Measurements from ENCODE around the gene HDAC9.

Gene HDAC9

GRCh38 chr7:18607025-18607424, 111.5 kb downstream of the HDAC9 start:
- no peak for DNase-seq

GRCh38 chr7:18610331-18610948, 114.9 kb downstream of the HDAC9 start:
- no peak for DNase-seq

GRCh38 chr7:18614841-18615240, 119.3 kb downstream of the HDAC9 start:
- DNase-seq, result no peak

- no peak for DNase-seq
These were observed 123.8 kb downstream of the HDAC9 start for GRCh38 chr7:18619311-18619710.

- no peak for DNase-seq
These were observed 127.8 kb downstream of the HDAC9 start for GRCh38 chr7:18623389-18623788.

DNA sequence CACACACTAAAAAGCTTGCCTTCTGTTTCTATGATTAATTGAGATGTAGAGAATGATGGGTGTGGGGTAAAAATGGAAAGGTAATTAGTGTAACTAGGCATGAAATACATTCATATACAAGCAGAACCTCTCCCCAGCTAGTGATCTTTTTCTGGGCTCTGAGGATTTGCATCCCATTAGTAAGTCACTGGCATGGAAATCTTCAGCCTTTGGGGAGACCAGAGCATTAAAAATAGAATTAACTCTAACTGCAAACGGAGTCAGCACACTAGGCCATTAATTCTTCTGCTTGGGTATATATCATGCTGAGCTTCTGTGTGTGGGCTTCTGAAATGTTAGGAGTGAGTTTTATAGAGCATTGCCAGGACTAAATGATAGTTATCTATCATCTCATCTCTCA, 128.9 kb downstream of the HDAC9 start:
- no peak for DNase-seq

DNA sequence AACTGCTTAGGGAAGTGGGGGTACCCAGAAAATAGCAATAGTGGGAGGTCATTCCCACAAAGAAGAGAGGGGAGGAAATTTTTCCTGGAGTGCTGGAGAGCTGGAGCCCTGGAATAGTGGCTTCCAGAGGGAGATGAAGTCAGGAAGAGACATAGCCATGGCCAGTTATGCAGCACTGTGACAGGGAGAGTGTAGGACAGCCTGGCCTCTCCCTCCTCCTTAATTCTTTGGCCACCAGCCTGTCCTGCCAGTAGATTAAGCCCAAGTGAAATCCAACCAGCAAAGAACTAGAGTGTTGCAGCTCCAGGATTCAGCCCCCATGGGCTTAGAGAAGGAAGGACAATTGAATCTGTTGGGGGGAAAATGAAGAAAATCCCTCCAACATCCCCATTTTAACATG, 130.5 kb downstream of the HDAC9 start:
- DNase-seq, result no peak

- DNase-seq, result no peak
These were observed 131.2 kb downstream of the HDAC9 start for GRCh38 chr7:18626717-18627116.

DNA sequence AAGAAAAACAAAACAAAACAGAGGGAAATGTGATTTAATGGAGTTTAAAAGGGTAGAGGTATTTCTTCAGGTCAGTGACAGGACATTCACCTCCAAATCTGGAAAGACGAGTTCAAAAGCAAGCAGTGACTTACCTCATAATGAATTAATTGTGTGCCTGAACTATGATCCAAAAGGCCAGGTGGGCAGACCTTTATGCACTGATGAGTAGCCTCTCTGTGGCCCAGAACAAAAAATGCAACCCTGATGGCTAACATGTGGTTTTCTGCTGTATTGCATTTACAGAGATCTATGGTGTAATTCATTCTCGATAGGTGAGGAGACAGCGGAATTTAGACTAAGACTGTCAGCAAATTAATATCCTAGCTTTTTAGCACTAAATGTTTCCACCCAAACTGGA, 142.0 kb downstream of the HDAC9 start:
- DNase-seq, result no peak

DNA sequence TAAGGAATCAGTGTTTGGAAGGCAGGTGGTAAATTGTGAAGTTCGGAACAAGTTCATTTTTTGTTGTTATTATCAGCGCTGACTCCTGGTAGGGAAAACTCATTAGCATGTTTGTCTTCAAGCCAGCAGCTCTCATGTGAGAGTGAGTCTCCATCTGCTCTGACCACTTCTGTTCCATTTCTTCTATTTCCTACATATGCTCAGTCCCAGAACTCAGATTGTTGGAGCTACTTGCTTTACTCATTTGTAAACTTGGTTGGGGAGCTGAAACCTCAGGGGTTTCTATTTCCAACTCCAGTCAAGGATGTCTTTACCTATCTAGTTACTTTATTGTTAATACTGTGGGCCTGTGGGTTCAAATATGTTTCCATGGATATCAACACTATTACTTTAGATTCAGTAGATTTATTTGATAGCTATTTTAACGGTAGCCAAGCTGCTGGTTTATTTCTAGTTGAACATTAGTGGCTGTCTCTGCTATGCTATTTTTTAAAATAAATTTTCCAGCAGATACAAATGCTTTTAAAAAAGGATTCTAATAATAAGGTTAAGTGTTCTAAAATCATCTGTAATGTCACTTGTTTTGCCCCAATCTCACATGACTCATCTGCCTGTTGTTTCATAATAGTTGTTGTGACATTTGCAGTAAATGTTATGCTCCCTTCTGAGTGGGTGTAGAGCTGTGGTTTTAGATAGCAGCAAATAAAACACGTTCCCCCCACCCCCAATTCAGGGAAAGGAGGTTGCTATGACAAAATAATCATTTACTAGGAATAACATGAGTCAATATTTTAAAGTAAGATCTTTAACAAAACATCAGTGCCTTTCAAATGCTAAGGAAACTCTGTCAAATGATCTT, 143.3 kb downstream of the HDAC9 start:
- no peak for DNase-seq

DNA sequence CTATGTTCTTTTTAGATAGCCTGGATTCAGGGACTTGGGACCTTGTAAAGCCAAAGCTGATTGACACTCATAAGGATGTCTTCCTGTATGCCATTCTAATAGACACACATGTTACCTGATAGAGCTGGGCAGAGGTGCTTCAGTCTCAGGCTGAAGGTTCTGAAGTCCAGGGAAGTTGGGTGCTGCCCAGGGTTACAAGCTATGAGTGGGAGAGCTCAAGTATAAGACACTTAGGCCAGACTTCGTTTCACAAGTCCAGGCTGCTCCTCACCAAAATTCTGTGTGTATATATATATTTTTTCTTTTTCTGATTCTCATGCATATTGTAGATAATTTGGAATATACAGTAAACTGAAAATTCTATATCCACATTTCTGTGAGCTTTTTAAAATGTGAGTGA, 144.2 kb downstream of the HDAC9 start:
- DNase-seq, result no peak

DNA sequence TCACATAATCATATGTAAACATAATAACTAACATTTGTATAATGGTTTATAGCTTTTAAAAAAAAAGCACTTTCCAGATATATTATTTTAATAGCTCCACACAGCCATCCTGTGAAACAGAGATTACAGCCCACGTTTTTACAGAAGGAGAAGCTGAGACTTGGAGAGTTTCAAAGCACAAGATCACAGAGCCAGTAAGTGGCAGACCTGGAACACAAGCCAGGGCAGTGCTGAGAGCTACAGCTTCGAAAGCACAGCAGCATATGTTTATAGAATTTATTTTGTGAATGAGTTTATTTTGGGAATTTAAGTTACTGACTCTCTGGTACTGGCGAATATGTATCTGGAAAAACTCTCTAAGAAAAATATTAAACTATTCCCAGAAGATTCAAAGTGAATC, 149.4 kb downstream of the HDAC9 start:
- DNase-seq, result no peak

DNA sequence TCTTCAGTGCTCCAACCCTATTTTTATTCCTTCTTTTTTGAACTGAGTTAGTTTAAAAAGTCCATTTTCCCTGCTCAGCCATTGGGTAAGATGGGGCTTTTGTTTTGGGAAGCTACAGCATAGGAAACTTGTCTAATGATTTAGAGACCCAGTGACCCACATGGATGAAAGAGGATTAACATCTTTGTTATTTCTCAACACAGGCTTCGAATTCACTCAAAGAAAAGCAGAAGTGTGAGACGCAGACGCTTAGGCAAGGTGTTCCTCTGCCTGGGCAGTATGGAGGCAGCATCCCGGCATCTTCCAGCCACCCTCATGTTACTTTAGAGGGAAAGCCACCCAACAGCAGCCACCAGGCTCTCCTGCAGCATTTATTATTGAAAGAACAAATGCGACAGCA, 152.0 kb downstream of the HDAC9 start:
- no peak for DNase-seq

DNA sequence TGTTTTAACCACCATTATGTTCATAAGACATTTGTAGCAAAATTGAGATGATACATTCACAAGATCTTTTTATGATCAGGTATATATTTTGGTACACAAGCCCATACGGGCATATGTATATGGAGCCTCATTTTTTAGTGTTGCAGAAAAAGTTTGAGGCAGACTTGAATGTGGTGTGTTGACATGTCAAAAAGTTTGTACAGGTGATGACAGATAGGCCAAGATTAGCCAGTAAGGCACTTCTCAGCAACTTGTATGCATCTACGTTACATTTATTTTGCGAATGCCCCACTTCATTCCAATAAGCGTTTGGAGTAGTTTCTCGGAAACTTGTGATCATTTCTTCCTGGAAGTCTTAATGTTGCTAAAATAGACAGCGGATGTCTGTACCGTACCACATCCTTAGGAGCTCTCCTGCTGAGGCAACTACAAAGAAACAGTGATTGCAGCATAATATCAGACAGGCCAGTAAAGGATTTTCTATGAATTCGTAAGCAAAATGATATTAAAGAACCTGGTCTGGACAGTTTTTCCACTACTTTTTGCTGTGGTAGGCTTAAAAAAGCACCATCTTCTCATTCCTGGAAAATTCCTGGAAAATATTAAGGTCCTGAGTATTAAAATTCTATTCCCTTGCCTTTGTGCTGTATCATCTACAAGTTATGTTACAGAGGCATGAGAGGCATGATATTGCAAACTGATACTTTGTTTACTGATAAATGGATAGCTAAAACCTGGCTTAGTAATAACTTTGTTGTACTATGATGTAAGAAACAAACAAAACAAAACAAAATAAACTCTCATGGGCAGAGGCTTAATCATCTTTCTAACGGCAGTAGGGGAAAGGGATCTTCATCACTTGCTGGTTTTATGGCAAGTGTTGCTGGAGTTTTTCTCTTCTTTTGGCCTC, 153.6 kb downstream of the HDAC9 start:
- no peak for DNase-seq

DNA sequence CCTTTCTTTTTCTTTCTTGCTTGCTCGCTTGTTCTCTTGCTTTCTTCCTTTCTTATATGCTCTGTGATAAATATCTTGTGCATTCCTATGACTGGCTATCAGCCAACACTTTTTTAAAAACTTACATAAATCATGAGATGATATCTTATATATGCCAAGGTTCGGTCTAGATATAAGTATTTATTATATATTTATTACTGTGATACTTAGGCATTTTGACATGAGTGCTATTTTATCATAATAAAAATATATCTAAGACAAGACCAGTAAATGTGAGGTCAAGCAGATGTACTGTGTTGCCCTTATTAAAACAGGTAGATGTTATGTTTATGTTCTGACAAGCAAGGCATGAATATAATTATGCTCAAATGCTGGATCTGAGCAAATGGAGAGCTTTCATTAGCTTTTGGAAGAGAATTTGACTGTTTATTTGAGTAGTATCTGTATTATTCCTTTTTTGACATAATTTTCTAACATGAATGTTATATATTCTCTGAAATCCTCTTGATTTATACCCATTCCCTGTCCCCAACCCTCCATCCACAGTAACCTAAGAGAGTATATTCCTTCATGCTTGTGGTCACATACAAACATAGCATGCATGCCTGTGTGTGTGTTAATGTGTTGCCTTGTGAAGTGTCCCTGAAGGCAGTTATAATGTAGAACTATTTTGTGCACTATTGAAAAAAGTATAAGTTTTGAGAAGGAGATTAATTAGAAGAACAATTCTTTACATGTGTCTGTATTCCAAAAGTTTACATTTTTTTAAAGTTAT, 158.0 kb downstream of the HDAC9 start:
- DNase-seq, result no peak

DNA sequence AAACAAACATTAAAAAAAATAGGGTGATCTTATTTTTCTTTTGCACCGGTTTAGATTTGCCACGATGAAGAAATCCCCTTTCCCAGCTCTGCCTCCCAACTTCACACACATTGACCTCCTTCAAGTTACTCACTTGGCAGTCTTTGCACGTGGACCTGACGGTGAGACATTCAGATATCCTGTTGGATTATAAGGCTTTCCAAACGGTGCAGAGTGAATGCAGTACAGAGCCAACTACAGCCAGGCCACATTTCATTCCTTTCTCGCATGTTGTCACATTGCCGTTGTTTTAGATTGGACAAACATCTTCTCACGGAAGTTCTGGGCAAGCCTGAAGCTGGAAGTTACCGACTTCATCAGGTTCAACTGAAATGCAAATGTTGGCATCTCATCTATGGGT, 159.2 kb downstream of the HDAC9 start:
- no peak for DNase-seq

GRCh38 chr7:18655506-18655905, 160.0 kb downstream of the HDAC9 start:
- no peak for DNase-seq

GRCh38 chr7:18655912-18656311, 160.4 kb downstream of the HDAC9 start:
- DNase-seq, result no peak

DNA sequence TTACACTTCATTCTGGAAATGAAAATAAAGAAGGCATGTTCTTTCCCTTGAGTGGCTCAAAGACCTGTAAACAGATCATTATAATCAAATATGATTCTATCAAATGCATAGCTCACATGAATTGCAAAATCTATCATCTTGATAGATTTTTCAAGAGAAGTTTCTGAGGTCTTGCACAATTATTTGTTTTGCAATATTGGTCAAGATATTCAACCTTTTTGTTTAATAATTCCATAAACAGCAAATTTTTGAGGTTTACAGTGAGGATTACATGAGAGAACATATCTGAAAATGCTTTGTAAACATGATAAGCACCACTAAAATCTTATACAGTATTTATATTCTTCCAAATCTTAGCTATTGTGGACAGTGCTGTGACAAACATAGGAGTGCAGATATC, 160.8 kb downstream of the HDAC9 start:
- no peak for DNase-seq

DNA sequence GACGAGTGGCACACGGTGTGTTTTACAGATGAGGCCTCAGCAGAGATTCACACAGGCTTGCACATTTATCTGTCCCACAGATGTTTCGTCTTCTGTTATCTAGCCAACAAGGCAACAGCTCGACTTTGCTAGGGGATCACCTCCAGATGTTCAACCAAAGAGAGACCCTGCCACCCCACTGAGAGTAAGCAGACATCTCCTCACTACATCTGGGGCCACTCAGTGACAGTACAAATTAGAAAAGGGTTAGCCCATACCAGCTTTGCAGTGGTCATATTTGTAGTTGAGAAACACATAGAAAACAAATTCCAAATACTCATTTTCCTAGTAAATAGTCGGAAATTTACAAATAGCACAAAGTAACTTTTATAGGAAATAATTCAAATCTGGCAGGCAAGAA, 164.2 kb downstream of the HDAC9 start:
- DNase-seq, result no peak

DNA sequence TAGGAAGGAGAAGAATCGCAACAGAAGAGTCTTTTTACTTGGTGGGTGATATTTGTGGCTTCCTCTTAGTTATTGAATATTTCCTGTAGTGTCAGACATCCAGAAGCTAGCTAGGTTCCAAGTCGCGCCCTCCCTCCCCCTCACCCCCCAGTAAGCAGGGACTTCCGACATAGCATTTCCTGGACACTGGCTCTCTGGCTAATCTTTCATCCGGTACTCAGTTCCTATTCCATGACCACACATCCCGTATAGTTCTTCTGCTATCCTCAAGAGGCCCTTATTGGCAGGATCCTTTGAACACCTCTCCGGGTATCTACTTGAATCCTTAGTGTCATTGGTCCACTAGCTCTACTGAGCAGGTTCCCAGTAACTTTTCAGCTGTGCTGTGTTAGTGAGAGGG, 167.8 kb downstream of the HDAC9 start:
- no peak for DNase-seq

- DNase-seq, result peak; percentile 75
These were observed 170.7 kb downstream of the HDAC9 start for GRCh38 chr7:18666107-18666728.
